ENCODE measurements around the gene RFX2.

Gene RFX2

DNA sequence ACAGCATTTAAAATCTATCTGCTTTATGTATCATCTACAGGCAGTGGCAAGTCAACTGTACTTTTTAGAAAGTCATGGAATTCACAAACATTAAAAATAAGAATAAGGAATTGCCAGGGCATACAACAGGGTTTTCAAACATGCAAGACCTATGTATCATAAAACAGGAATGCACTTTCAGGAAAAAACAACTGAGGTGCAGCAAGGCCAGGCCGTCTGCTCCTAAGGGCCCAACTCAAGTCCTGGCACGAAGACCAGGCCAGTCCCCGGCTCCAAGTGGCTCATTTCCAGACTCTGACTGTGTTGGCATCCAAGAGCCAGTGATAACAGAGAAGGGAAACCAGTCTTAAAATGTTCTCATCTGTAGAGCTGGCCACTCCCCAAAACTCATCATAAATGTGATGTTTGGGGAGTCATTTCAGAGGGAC, 7.1 kb downstream of the RFX2 start:
- DNase-seq, result no peak

DNA sequence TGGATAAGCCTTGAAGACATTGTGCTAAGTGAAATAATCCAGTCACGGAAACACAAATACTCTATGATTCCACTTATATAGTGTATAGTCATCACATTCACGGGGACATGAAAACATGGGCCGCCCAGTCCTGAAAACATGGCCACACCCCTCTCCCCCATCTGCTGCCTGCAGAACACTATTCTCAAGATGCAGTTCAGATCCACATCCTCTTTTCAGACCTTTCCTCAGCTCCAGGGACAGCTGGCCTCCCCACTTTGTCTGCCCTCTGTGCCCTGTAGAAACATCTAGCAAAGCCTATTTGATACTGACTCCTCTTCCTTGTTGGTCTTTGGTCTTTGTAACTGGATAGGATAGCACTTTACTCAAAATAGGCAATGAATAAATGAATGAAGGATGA, 8.3 kb downstream of the RFX2 start:
- no peak for DNase-seq

GRCh38 chr19:6101291-6101825, 8.9 kb downstream of the RFX2 start:
- DNase-seq, result no peak

DNA sequence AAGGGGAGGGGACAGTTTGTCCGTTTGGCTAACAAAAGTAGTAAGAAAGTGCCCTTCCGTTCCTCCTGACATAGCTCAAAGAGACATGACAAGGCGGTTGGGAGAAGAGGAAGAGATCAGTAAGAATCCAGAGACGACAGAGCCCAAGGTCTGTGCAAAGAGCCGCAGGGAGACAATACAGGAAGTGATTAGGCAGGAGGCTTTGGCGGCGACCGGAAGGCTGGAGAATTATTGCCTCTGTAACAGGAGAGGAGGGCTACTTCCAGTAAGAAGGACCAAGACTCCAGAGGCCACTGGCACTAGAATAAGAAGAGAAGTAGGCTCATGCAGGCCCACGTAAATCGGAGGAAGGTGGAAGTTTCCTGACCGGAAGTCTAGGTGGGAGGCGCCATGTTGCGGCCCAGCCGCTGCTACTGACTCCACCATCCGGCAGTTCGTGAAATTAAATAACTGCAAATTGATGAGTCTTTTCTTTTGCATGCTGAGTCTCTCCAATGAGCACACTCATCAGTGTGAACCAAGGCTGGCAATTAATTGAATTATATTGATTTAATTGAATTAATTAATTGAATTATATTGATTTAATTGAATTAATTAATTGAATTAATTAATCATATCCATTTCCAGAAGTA, 9.9 kb downstream of the RFX2 start:
- no peak for DNase-seq

DNA sequence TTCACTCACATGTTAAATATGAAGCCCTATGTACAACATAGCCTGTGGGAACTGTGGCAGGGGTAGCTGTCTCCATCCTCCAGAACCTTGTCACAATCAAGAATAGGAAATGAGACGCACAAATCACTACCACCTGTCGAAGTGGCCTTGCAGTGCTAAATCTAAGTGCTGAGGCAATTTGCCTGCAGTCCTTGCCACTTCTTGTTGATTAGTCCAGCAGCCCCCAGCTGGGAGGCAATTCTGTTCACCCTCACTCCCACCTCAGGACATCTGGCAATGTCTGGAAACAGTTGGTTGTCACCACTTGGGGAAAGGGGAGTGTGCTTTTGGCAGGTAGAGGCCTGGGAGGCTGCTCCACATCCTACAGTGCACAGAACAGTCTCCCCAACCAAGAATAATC, 10.7 kb downstream of the RFX2 start:
- DNase-seq, result no peak

DNA sequence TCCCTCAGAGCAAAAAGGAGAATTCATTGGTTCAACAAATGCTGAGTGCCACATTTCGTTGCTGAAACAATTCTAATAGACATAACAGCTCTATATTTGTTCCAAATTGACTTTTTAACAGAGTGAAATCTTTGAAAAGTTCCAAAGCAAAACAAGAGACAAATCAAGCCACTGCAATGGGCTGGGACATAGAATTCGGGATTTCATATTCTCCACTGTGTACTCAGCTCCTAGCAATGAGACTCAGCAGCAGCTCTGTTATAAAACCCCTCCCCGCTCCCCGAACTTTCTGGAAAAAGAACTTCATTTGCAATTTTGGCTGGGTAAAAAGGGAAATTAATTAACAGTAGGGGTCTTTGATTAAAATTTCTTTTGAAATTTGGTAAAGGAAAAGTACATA, 11.3 kb downstream of the RFX2 start:
- no peak for DNase-seq

GRCh38 chr19:6098574-6098973, 11.7 kb downstream of the RFX2 start:
- DNase-seq, result no peak

DNA sequence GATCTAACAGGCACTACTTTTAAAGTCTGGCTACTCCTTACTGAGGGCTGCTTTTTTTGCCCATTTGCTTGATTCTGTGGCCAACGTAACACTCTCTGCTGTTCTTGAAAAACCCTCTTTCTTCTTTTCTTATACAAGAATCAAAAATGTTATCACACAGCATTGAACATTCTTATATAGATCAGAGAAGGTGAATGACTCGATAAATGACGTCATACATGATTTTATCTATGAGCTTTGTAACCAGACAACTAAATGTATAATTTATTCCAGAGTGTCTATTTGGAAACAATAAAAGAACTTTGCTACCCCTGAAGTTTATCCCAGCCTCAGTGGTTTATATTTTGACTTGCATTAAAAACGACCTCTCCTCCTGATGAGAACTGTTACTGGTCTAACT, 12.4 kb downstream of the RFX2 start:
- DNase-seq, result no peak

GRCh38 chr19:6095760-6096159, 14.5 kb downstream of the RFX2 start:
- no peak for DNase-seq

- DNase-seq, result no peak
Observed at GRCh38 chr19:6092329-6093286, 17.7 kb downstream of the RFX2 start.

DNA sequence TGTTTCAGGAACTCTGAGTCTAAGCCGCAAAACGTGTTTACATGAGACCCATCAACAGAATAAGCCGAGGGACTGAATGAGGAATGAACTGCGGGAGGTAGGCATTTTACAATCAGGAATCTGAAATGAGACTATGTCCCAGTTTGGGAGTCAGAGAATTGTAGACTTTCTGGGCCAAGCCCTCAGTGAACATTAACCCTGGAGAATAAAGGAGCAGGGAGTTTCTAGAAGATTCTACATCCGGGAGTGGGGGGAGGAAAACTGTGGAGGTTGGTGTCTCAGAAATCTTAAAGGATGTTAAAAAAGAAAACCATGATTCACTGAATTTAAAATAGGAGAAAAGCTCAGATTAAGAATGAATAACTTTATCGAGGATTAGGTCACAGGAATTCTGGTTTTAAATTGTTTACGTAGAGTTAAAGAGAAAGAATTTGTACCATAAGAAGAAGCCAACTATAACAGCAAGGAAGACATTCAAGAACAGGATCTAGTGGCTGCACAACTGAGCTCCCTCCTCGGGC, 18.5 kb downstream of the RFX2 start:
- no peak for DNase-seq

DNA sequence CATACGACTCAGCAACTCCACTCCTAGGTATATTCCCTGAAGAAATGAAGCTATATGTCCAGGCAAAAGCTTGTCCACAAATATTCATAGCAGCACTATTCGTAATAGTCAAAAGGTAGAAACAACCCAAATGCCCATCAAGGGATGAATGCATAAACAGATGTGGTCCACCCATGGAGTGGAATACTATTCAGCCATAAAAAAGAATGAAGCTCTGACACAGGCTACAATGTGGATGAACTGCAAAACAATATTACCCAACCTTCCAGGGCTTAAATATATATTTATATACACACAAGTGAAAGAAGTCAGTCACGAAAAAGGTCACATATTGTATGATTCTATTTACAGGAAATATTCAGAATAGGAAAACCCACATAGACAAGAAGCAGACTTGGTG, 19.7 kb downstream of the RFX2 start:
- no peak for DNase-seq

DNA sequence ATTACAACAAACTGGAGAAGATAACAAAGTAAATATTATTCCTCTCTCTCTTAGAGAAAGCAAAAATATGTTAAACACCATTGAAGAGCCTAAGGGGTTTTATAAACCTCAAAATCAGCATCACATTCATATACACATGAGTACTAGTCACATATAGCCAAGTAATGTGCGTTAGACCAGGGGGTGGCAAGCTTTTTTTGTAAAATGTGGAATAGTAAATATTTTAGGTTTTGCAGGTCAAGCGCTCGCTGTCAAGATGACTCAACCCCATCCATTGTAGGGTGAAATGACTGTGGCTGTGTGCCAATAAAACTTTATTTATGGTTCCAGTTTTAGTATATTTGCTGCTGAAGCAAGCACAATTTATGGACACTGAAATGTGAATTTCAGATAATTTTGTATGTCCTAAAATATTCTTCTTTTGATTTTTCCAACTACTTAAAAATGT, 21.7 kb downstream of the RFX2 start:
- no peak for DNase-seq

DNA sequence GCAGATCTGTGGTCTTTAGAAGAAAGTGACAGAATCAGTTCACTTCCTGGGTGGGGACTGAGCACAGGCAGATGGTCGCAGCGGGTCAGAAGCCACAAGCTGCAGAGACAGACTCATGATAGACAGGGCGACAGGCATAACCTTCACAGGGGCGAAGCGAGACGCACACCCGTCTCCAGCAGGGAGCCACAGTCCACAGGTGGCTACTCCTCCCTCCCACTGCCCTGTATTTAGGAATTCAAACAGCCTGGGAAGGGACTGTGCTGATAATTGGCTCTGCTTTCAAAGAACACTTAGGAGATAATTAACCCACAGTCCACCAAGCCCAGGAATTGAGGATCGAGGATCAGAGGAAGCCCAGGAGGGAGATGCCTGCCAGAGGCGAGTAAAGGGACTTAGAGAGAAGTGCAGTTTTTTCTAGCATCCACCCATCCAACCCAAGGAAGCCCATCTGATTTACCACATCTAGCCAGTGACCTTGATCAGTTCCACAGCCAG, 23.2 kb downstream of the RFX2 start:
- no peak for DNase-seq

DNA sequence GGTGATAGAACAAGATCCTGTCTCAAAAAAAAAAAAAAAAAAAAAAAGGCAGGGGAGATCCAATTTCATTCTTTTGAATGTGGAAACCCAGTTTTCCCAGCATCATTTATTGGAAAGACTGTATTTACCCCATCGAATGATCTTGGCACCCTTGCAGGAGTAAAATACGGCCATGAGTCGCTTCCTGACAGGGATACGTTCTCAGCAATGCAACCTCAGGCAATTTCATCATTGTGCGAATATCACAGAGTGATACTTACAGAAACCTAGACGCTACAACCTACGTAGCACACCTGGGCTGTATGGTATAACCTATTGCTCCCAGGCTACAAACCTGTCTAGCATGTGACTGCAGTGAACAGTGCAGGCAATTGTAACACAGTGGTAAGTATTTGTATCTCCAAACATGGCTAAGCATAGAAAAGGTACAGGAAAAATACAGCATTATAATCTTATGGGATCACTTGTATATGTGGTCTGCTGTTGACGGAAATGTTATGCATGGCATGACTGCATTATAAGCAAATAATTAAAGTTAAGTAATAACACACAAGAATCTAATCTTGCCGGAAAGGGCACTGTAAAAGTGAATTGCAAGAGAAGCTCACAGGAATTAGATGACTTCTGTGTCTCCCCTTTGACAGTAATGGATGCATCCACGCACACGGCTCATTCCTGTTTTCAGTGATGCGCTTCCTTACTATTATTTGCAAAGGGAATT, 24.1 kb downstream of the RFX2 start:
- no peak for DNase-seq

GRCh38 chr19:6084821-6085220, 25.5 kb downstream of the RFX2 start:
- no peak for DNase-seq

DNA sequence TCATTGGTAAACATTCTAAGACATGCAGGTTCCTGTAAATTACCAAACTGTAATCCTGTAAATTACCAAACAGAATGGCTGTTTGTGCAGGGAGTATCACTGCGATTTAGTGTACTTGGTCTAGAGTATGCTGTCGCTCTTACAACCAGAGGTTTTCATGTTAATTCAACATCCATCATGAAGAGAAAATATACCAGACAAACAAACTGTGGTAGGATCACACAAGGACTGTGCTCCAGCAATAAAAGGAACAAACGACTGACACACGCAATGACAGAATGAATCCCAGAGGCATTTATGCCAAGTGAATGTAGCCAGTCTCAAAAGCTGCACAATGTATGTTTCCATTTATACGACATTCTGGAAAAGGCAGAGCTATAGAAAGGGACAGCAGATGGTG, 31.2 kb downstream of the RFX2 start:
- DNase-seq, result no peak

DNA sequence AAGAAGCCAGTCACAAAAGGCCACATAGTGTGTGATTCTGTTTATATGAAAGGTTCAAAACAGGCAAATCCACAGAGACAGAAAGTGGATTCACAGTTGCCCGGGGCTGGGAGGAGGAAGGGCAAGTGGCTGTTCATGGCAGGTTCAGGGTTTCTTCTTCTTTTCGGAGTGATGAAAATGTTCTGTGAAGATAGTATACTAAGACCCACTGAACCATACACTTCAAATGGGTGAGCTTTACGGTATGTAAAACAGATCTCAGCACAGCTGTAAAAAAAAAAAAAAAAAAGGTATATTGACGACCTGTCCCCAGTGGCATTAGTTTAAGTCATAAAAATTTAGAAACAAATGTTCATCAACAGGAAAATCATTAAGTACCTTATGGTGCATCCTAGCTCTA, 32.2 kb downstream of the RFX2 start:
- DNase-seq, result no peak

GRCh38 chr19:6076675-6077463, 33.4 kb downstream of the RFX2 start:
- no peak for DNase-seq

- DNase-seq, result no peak
Observed at GRCh38 chr19:6076291-6076665, 34.0 kb downstream of the RFX2 start.

- DNase-seq, result no peak
Observed at GRCh38 chr19:6074709-6075403, 35.4 kb downstream of the RFX2 start.
